Naive thymus-derived CD4-positive, alpha-beta T cell (primary cell): ENCODE measurements around the gene PHC3. TPM values are rescaled to one million over a fixed set of nuclear protein-coding genes. Genes with fewer than 3 reads are reported as not detected.

Experiments used
- ATAC-seq: fragments of 150-1000 bp; cut with Tn5 transposase; 2 replicates; pipeline ENCODE4 v1.10.0; 2021; ENCODE audit warnings: mild to moderate bottlenecking, moderate library complexity
- CTCF ChIA-PET: fragments of 350-600 bp; sonication (Branson Sonifier 250); formaldehyde crosslinking; loops from one replicate; lab custom pipeline; 2021; ENCODE audit warnings: antibody characterized with exemption; lab: Charles Lee
- POLR2A ChIA-PET: fragments of 350-600 bp; sonication (Branson Sonifier 250); formaldehyde crosslinking; loops from one replicate; lab custom pipeline; 2021; ENCODE audit warnings: antibody characterized with exemption, inconsistent platforms; lab: Charles Lee
- DNase-seq, 9 donors: peaks; one replicate each; pipeline versions ENCODE4 v3.0.0 to v3.0.0-alpha.2; 2020 to 2022; ENCODE audit warnings: mixed read lengths in 1 of 9
- H3K27ac ChIP-seq: one replicate; pipeline ENCODE4 v1.7.0; 2013; ENCODE audit warnings: mild to moderate bottlenecking, low read depth, low read length, moderate library complexity
- H3K27me3 ChIP-seq, 2 donors: one replicate each; pipeline ENCODE4 v1.7.0; 2013; ENCODE audit warnings: low read length in 2 of 2, mild to moderate bottlenecking in 2 of 2, moderate library complexity in 2 of 2; ENCODE audit not compliant: control insufficient read depth in 2 of 2, insufficient read depth in 2 of 2
- H3K36me3 ChIP-seq, 3 experiments: 1 replicate in 2 of 3; 2 replicates in 1 of 3; pipeline ENCODE4 v1.7.0; 2013; ENCODE audit warnings: low read length in 3 of 3, mild to moderate bottlenecking in 3 of 3, moderate library complexity in 1 of 3; ENCODE audit not compliant: insufficient read depth in 3 of 3, control insufficient read depth in 2 of 3
- H3K4me1 ChIP-seq, 2 donors: one replicate each; pipeline ENCODE4 v1.7.0; 2013; ENCODE audit warnings: low read length in 2 of 2, mild to moderate bottlenecking in 2 of 2, moderate library complexity in 1 of 2; ENCODE audit not compliant: control insufficient read depth in 2 of 2, insufficient read depth in 2 of 2
- H3K4me3 ChIP-seq: 2 replicates; pipeline ENCODE4 v1.7.0; 2013; ENCODE audit warnings: mild to moderate bottlenecking, low read length
- H3K9me3 ChIP-seq, 3 experiments: 1 replicate in 2 of 3; 2 replicates in 1 of 3; pipeline ENCODE4 v1.7.0; 2013; ENCODE audit warnings: low read length in 3 of 3; ENCODE audit not compliant: control insufficient read depth in 2 of 3
- H3K27ac Mint-ChIP-seq, 9 donors: one replicate each; pipeline ENCODE4 v1.8.0; 2020 to 2022; ENCODE audit warnings: mixed read lengths in 9 of 9, mild to moderate bottlenecking in 8 of 9, moderate library complexity in 5 of 9, inconsistent platforms in 2 of 9
- H3K27me3 Mint-ChIP-seq, 5 donors: one replicate each; pipeline ENCODE4 v1.8.0; 2021 to 2022; ENCODE audit warnings: mixed read lengths in 5 of 5, mild to moderate bottlenecking in 1 of 5
- H3K36me3 Mint-ChIP-seq, 5 donors: one replicate each; pipeline ENCODE4 v1.8.0; 2020 to 2022; ENCODE audit warnings: mixed read lengths in 5 of 5, mild to moderate bottlenecking in 3 of 5, inconsistent platforms in 1 of 5
- H3K4me1 Mint-ChIP-seq, 7 donors: one replicate each; pipeline ENCODE4 v1.8.0; 2020 to 2022; ENCODE audit warnings: mixed read lengths in 7 of 7, mild to moderate bottlenecking in 3 of 7, inconsistent platforms in 1 of 7
- H3K4me3 Mint-ChIP-seq, 10 donors: one replicate each; pipeline ENCODE4 v1.8.0; 2020 to 2022; ENCODE audit warnings: mild to moderate bottlenecking in 10 of 10, mixed read lengths in 10 of 10, moderate library complexity in 6 of 10, inconsistent platforms in 2 of 10
- H3K9me3 Mint-ChIP-seq, 11 donors: one replicate each; pipeline ENCODE4 v1.8.0; 2020 to 2022; ENCODE audit warnings: mixed read lengths in 11 of 11, mild to moderate bottlenecking in 4 of 11, inconsistent platforms in 1 of 11, moderate library complexity in 1 of 11
- intact Hi-C, 2 donors: fragments of 100-400 bp; cut with micrococcal nuclease; formaldehyde crosslinking; loops; one replicate each; pipeline ENCODE4 v1.15.1; 2023
- polyA plus RNA-seq, 2 donors: library from polyadenylated mRNA; unstranded; fragments of 300-500 nt; fragmentation: Illumina TruSeq; gene quantifications; one replicate each; pipeline ENCODE4 v1.2.3, GENCODE V29; 2021
- total RNA-seq, 6 experiments: library from RNA in 5 of 6; stranded (reverse) in 5 of 6; gene quantifications; 1 replicate in 5 of 6; 2 replicates in 1 of 6; pipeline ENCODE4 v1.2.3 and lab custom pipeline; 2021 to 2026

PHC3 gene
- total and polyA plus RNA-seq, 7 experiments from 2014 or later = 46.3 to 215 (median 130) TPM

- H3K27me3 Mint-ChIP-seq = no peaks in the 10 kb centered on the region
- Histone ChIP-seq H3K9me3 (no peaks in the 10 kb centered on the region), H3K4me3 (no peak overlapping the region), H3K27ac (no peak overlapping the region), H3K27me3 (no peaks in the 10 kb centered on the region), H3K36me3 (no peaks in the 10 kb centered on the region), H3K4me1 (peaks cover 0 to 19% of the 10 kb centered on the region in 2 donors)
- peaks cover 0 to 14% (median 7%) of the 10 kb centered on the region in 5 donors for H3K36me3 Mint-ChIP-seq
- H3K4me3 Mint-ChIP-seq = no peak overlapping the region
- ATAC-seq (no peak), DNase-seq (no peak)
- H3K4me1 Mint-ChIP-seq = peaks cover 18 to 50% (median 25%) of the 10 kb centered on the region in 7 donors
- CTCF ChIA-PET = no interaction called here
- peaks cover 0 to 2% (median 0%) of the 10 kb centered on the region in 11 donors for H3K9me3 Mint-ChIP-seq
- intact Hi-C loops = no loop called here
- peak overlapping the region in 2 of 9 donors; percentile 35 to 54 for H3K27ac Mint-ChIP-seq
- POLR2A ChIA-PET = interaction anchor here (1.3 kb wide), 1 partner anchor 25 kb away, joined by 3 read pairs; no protein-coding TSS in a partner anchor
Observed at GRCh38 chr3:170047133-170047404, 134.5 kb downstream of the PHC3 start.

- no peak overlapping the region for H3K27ac ChIP-seq
- H3K27ac Mint-ChIP-seq = peak overlapping the region in 7 of 9 donors; percentile 17 to 86 (median 40)
- DNase-seq (no peak), ATAC-seq (no peak)
- H3K36me3 Mint-ChIP-seq = peaks cover 0 to 14% (median 7%) of the 10 kb centered on the region in 5 donors
- ChIA-PET POLR2A (interaction anchor here (0.8 to 1.3 kb wide), 2 partner anchors 25 to 116 kb away, joined by 3 read pairs; no protein-coding TSS in a partner anchor), CTCF (interaction anchor here (2.0 kb wide), 2 partner anchors 11 to 185 kb away, joined by 5 to 10 read pairs; no protein-coding TSS in a partner anchor)
- H3K27me3 Mint-ChIP-seq = no peaks in the 10 kb centered on the region
- H3K4me1 Mint-ChIP-seq = peaks cover 18 to 50% (median 25%) of the 10 kb centered on the region in 7 donors
- H3K4me3 Mint-ChIP-seq = peak overlapping the region in 7 of 10 donors; percentile 1 to 59 (median 23)
- intact Hi-C loops = loop anchor here in 1 of 2 donors (1.0 kb wide), 1 partner anchor 8 kb away; no protein-coding TSS in a partner anchor
- H3K9me3 Mint-ChIP-seq = peaks cover 0 to 2% (median 0%) of the 10 kb centered on the region in 11 donors
- H3K27me3 ChIP-seq = no peaks in the 10 kb centered on the region
- peaks cover 0 to 19% of the 10 kb centered on the region in 2 donors for H3K4me1 ChIP-seq
- no peaks in the 10 kb centered on the region for H3K9me3 ChIP-seq
- H3K36me3 ChIP-seq = no peaks in the 10 kb centered on the region
- no peak overlapping the region for H3K4me3 ChIP-seq
Observed at GRCh38 chr3:170046269-170047132, 135.0 kb downstream of the PHC3 start.

- Mint-ChIP-seq H3K9me3 (peaks cover 0 to 2% (median 0%) of the 10 kb centered on the region in 11 donors), H3K4me3 (peak overlapping the region; percentile 12 to 78 (median 64)), H3K4me1 (peaks cover 16 to 58% (median 35%) of the 10 kb centered on the region in 7 donors), H3K27me3 (peaks cover 0 to 2% (median 0%) of the 10 kb centered on the region in 5 donors), H3K27ac (peak overlapping the region; percentile 30 to 94 (median 84)), H3K36me3 (peaks cover 0 to 18% (median 11%) of the 10 kb centered on the region in 5 donors)
- DNase-seq (no peak), ATAC-seq (peak; percentile 60)
- ChIA-PET POLR2A (interaction anchor here (0.5 to 0.6 kb wide), 2 partner anchors 71 to 78 kb away, joined by 4 read pairs; no protein-coding TSS in a partner anchor), CTCF (interaction anchor here (1.0 to 2.0 kb wide), 4 partner anchors 8 to 183 kb away, joined by 3 to 10 read pairs (median 6); no protein-coding TSS in a partner anchor)
- Histone ChIP-seq H3K9me3 (no peaks in the 10 kb centered on the region), H3K27ac (peak overlapping the region; percentile 24), H3K36me3 (no peaks in the 10 kb centered on the region), H3K4me1 (peaks cover 0 to 19% of the 10 kb centered on the region in 2 donors), H3K27me3 (no peaks in the 10 kb centered on the region), H3K4me3 (no peak overlapping the region)
- intact Hi-C loops = no loop called here
Observed at GRCh38 chr3:170044795-170045244, 136.7 kb downstream of the PHC3 start.

- Histone ChIP-seq H3K36me3 (no peaks in the 10 kb centered on the region), H3K4me1 (peaks cover 0 to 19% of the 10 kb centered on the region in 2 donors), H3K9me3 (no peaks in the 10 kb centered on the region), H3K27ac (no peak overlapping the region), H3K4me3 (no peak overlapping the region), H3K27me3 (no peaks in the 10 kb centered on the region)
- Mint-ChIP-seq H3K4me1 (peaks cover 16 to 59% (median 39%) of the 10 kb centered on the region in 7 donors), H3K4me3 (peak overlapping the region in 5 of 10 donors; percentile 35 to 78 (median 49)), H3K27ac (peak overlapping the region in 4 of 9 donors; percentile 25 to 86 (median 58)), H3K27me3 (peaks cover 0 to 4% (median 0%) of the 10 kb centered on the region in 5 donors), H3K9me3 (peaks cover 0 to 2% (median 0%) of the 10 kb centered on the region in 11 donors), H3K36me3 (peaks cover 0 to 18% (median 8%) of the 10 kb centered on the region in 5 donors)
- ChIA-PET CTCF (interaction anchor here (0.9 to 2.0 kb wide), 4 partner anchors 9 to 182 kb away, joined by 3 to 10 read pairs (median 4); no protein-coding TSS in a partner anchor), POLR2A (no interaction called here)
- DNase-seq (no peak), ATAC-seq (peak; percentile 22)
- intact Hi-C loops = no loop called here
Observed at GRCh38 chr3:170044271-170044670, 137.3 kb downstream of the PHC3 start.

- Histone ChIP-seq H3K4me3 (no peak overlapping the region), H3K27me3 (no peaks in the 10 kb centered on the region), H3K4me1 (peaks cover 0 to 19% of the 10 kb centered on the region in 2 donors), H3K27ac (no peak overlapping the region), H3K9me3 (no peaks in the 10 kb centered on the region), H3K36me3 (no peaks in the 10 kb centered on the region)
- ATAC-seq = no peak
- Mint-ChIP-seq H3K4me1 (peaks cover 19 to 64% (median 42%) of the 10 kb centered on the region in 7 donors), H3K27me3 (peaks cover 0 to 6% (median 0%) of the 10 kb centered on the region in 5 donors), H3K36me3 (peaks cover 0 to 18% (median 6%) of the 10 kb centered on the region in 5 donors), H3K4me3 (peak overlapping the region in 6 of 10 donors; percentile 6 to 78 (median 36)), H3K9me3 (peaks cover 0 to 2% (median 0%) of the 10 kb centered on the region in 11 donors), H3K27ac (peak overlapping the region in 1 of 9 donors; percentile 29)
- no peak for DNase-seq
- ChIA-PET POLR2A (interaction anchor here (0.9 to 1.1 kb wide), 2 partner anchors 10 to 78 kb away, joined by 3 to 5 read pairs; partner anchors contain the start of gene SEC62), CTCF (interaction anchor here (0.7 to 0.9 kb wide), 2 partner anchors 11 to 372 kb away, joined by 3 read pairs; no protein-coding TSS in a partner anchor)
- intact Hi-C loops = no loop called here
Observed at GRCh38 chr3:170043506-170043905, 138.0 kb downstream of the PHC3 start.

- Mint-ChIP-seq H3K36me3 (peaks cover 0 to 18% (median 6%) of the 10 kb centered on the region in 5 donors), H3K4me1 (peaks cover 24 to 61% (median 44%) of the 10 kb centered on the region in 7 donors), H3K27ac (peak overlapping the region in 4 of 9 donors; percentile 16 to 63 (median 44)), H3K27me3 (peaks cover 0 to 6% (median 0%) of the 10 kb centered on the region in 5 donors), H3K4me3 (peak overlapping the region in 3 of 10 donors; percentile 90 to 92 (median 90)), H3K9me3 (peaks cover 0 to 2% (median 0%) of the 10 kb centered on the region in 11 donors)
- ChIA-PET POLR2A (interaction anchor here (0.6 to 2.1 kb wide), 7 partner anchors 10 to 276 kb away, joined by 3 to 15 read pairs (median 4); partner anchors contain the start of gene SEC62), CTCF (interaction anchor here (0.9 to 1.0 kb wide), 4 partner anchors 34 to 177 kb away, joined by 3 to 4 read pairs (median 4); no protein-coding TSS in a partner anchor)
- H3K36me3 ChIP-seq = no peaks in the 10 kb centered on the region
- no peaks in the 10 kb centered on the region for H3K9me3 ChIP-seq
- H3K27ac ChIP-seq = no peak overlapping the region
- ATAC-seq = no peak
- H3K4me1 ChIP-seq = peaks cover 0 to 12% of the 10 kb centered on the region in 2 donors
- no peak for DNase-seq
- intact Hi-C loops = no loop called here
- H3K27me3 ChIP-seq = no peaks in the 10 kb centered on the region
- H3K4me3 ChIP-seq = no peak overlapping the region
Observed at GRCh38 chr3:170040418-170040817, 141.1 kb downstream of the PHC3 start.
